Peyer's patch (tissue), 4 donors: Measurements from ENCODE around the gene TAGLN3.

ENCODE experiments used
- CTCF ChIP-seq, 6 experiments: fragments of 450-650 bp in 4 of 6; fragments of 200-600 bp in 2 of 6; sonication (generic) in 1 of 6; IDR thresholded peaks; one replicate each; pipeline ENCODE4 v1.5.1; 2017 to 2019; ENCODE audit warnings: antibody characterized with exemption in 6 of 6, mild to moderate bottlenecking in 3 of 6, moderate library complexity in 1 of 6
- POLR2A ChIP-seq, 2 donors: fragments of 450-650 bp; IDR thresholded peaks; one replicate each; pipeline ENCODE4 v1.5.1; 2017; ENCODE audit warnings: antibody characterized with exemption in 2 of 2, mild to moderate bottlenecking in 2 of 2, moderate library complexity in 2 of 2

- no peak for TF ChIP-seq CTCF (IDR thresholded peaks at IDR 0.05)
- TF ChIP-seq POLR2A (IDR thresholded peaks at IDR 0.05) = no peak
These were observed 45.8 kb upstream of the TAGLN3 start for GRCh38 chr3:111952866-111953450.
